ENCODE measurements around the gene EXD2.

GRCh38 chr14:69268763-69269162 lies 77.5 kb downstream of the EXD2 start:
- TF ChIP-seq CTCF (IDR thresholded peaks at IDR 0.05) (no peak), POLR2A (IDR thresholded peaks at IDR 0.05) (no peak), POLR2AphosphoS5 (IDR thresholded peaks at IDR 0.05) (no peak), EP300 (IDR thresholded peaks at IDR 0.05) (no peak)
